Spleen (tissue), 7 donors: Measurements from ENCODE around the gene ATP1A3.

Experiments
- POLR2A ChIP-seq, 3 donors: fragments of 450-650 bp; IDR thresholded peaks; one replicate each; pipeline ENCODE4 v1.5.1; 2017; ENCODE audit warnings: antibody characterized with exemption in 3 of 3, mild to moderate bottlenecking in 1 of 3
- POLR2AphosphoS5 ChIP-seq, 3 donors: sonication (generic); formaldehyde crosslinking; IDR thresholded peaks; one replicate each; pipeline ENCODE4 v1.5.1; 2017; ENCODE audit warnings: antibody characterized with exemption in 3 of 3
- TF ChIP-seq, protein P1 (sequence below), 11 experiments: fragments of 200-600 bp in 7 of 11; fragments of 450-650 bp in 4 of 11; sonication (generic) in 4 of 11; IDR thresholded peaks in 8 of 11; conservative IDR thresholded peaks in 3 of 11; 1 replicate in 7 of 11; 2 replicates in 4 of 11; pipeline versions ENCODE4 v1.4.0 to v1.8.0; 2016 to 2021; ENCODE audit warnings: antibody characterized with exemption in 11 of 11, inconsistent platforms in 4 of 11, mild to moderate bottlenecking in 1 of 11
- donor health status: DM: no; HTN: no; CAD: no; lungs with moderate emphysema.
- donor health status: DM: no; HTN: no; CAD: no.
- donor health status: DM: no; HTN: no; CAD: no.

DNA sequence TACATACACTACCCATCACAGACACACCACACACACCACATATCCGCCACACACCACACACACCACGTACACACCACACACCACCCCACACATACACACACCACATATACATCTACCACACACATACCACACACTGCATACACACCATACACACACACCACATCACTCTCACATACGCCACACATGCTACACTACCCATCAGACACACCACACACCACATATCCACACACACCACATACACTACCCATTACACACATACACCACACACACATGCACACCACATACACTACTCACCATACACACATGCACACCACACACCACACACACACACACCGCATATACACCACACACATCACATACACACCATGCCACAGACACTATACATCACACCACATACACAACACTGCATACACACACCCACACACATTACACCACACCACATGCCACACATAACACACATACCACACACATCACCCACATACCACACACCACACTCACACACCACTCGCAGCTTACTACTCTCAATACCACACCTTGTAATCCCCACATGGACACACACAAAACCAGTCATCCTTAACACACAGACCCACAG is 75.3 kb downstream of the ATP1A3 start:
- TF ChIP-seq, protein P1, sequence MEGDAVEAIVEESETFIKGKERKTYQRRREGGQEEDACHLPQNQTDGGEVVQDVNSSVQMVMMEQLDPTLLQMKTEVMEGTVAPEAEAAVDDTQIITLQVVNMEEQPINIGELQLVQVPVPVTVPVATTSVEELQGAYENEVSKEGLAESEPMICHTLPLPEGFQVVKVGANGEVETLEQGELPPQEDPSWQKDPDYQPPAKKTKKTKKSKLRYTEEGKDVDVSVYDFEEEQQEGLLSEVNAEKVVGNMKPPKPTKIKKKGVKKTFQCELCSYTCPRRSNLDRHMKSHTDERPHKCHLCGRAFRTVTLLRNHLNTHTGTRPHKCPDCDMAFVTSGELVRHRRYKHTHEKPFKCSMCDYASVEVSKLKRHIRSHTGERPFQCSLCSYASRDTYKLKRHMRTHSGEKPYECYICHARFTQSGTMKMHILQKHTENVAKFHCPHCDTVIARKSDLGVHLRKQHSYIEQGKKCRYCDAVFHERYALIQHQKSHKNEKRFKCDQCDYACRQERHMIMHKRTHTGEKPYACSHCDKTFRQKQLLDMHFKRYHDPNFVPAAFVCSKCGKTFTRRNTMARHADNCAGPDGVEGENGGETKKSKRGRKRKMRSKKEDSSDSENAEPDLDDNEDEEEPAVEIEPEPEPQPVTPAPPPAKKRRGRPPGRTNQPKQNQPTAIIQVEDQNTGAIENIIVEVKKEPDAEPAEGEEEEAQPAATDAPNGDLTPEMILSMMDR (IDR thresholded peaks at IDR 0.05 in 8 of 11, conservative IDR thresholded peaks at IDR 0.05 in 3 of 11) = peak in 1 of 11 experiments; percentile 3
- TF ChIP-seq POLR2A (IDR thresholded peaks at IDR 0.05) (no peak), POLR2AphosphoS5 (IDR thresholded peaks at IDR 0.05) (no peak)
